Fibroblast of lung (primary cell): ENCODE measurements around the gene MMP8. TPM values are rescaled to one million over a fixed set of nuclear protein-coding genes. Genes with fewer than 3 reads are reported as not detected.

ENCODE experiments used
- DNase-seq, 2 donors: peaks; one replicate each; pipeline versions ENCODE4 v3.0.0 to v3.0.0-alpha.2; 2010; ENCODE audit warnings: low read depth in 2 of 2
- H2AFZ ChIP-seq: 2 replicates; pipeline ENCODE4 v1.5.1; 2012; ENCODE audit warnings: low read length, control low read depth, inconsistent platforms
- H3K27ac ChIP-seq: 2 replicates; pipeline ENCODE4 v1.5.1; 2011; ENCODE audit warnings: low read length, control low read depth; ENCODE audit not compliant: insufficient read depth
- H3K27me3 ChIP-seq: 2 replicates; pipeline ENCODE4 v1.5.1; 2011; ENCODE audit warnings: mild to moderate bottlenecking, low read length; ENCODE audit not compliant: control insufficient read depth, insufficient read depth
- H3K36me3 ChIP-seq: 2 replicates; pipeline ENCODE4 v1.5.1; 2011; ENCODE audit warnings: low read length; ENCODE audit not compliant: control insufficient read depth, insufficient read depth
- H3K4me1 ChIP-seq: 2 replicates; pipeline ENCODE4 v1.5.1; 2011; ENCODE audit warnings: low read length; ENCODE audit not compliant: control insufficient read depth, insufficient read depth; ENCODE audit errors: extremely low read depth
- H3K4me2 ChIP-seq: 2 replicates; pipeline ENCODE4 v1.5.1; 2011; ENCODE audit warnings: low read length, control low read depth; ENCODE audit not compliant: insufficient read depth; ENCODE audit errors: extremely low read depth
- H3K4me3 ChIP-seq, 4 experiments: fragments of 200-600 bp in 1 of 4; sonication (generic) in 1 of 4; replicated peaks in 1 of 4; 2 replicates each; pipeline ENCODE4 v1.5.1; 2011 to 2016; ENCODE audit warnings: low read length in 4 of 4, low read depth in 3 of 4, mild to moderate bottlenecking in 3 of 4, control low read depth in 2 of 4, inconsistent platforms in 1 of 4, mixed read lengths in 1 of 4; ENCODE audit not compliant: insufficient read depth in 1 of 4; ENCODE audit errors: control extremely low read depth in 1 of 4
- H3K79me2 ChIP-seq: 2 replicates; pipeline ENCODE4 v1.5.1; 2012; ENCODE audit warnings: mild to moderate bottlenecking, low read length, inconsistent platforms; ENCODE audit not compliant: control insufficient read depth, insufficient read depth
- H3K9ac ChIP-seq: 2 replicates; pipeline ENCODE4 v1.5.1; 2011; ENCODE audit warnings: mild to moderate bottlenecking, low read length, control low read depth; ENCODE audit not compliant: insufficient read depth
- H3K9me3 ChIP-seq: 2 replicates; pipeline ENCODE4 v1.5.1; 2012; ENCODE audit warnings: low read depth, low read length; ENCODE audit not compliant: control insufficient read depth, insufficient read depth
- H4K20me1 ChIP-seq: 2 replicates; pipeline ENCODE4 v1.5.1; 2011; ENCODE audit warnings: low read length; ENCODE audit not compliant: control insufficient read depth, insufficient read depth; ENCODE audit errors: extremely low read depth
- EZH2 ChIP-seq: IDR thresholded peaks from 2 replicates; pipeline ENCODE4 v1.5.1; 2012; ENCODE audit warnings: low read length, control low read depth, mild to moderate bottlenecking; ENCODE audit errors: missing control alignments
- polyA plus RNA-seq, 2 donors: library from polyadenylated mRNA; depleted of rRNA in 1 of 2; stranded (reverse) in 1 of 2; unstranded in 1 of 2; fragments of >200 nt; gene quantifications; 2 replicates each; pipeline ENCODE4 v1.2.1, GENCODE V29; 2011 to 2012; ENCODE audit warnings: missing spikeins in 1 of 2
- total RNA-seq: library from RNA; depleted of rRNA; stranded (reverse); fragments of >200 nt; gene quantifications from 2 replicates; pipeline ENCODE4 v1.2.1, GENCODE V29; 2014
- TF ChIP-seq, protein P1 (sequence below), 2 donors: IDR thresholded peaks in 1 of 2; conservative IDR thresholded peaks in 1 of 2; 1 replicate in 1 of 2; 2 replicates in 1 of 2; pipeline ENCODE4 v1.5.1; 2011 to 2012; ENCODE audit warnings: low read length in 2 of 2, control low read depth in 1 of 2, inconsistent platforms in 1 of 2, low read depth in 1 of 2, mild to moderate bottlenecking in 1 of 2

MMP8 gene
- total and polyA plus RNA-seq, 2 donors (not counting 1 experiment from before 2014, with no cell fraction given), result under 0.01 to 0.07 TPM

DNA sequence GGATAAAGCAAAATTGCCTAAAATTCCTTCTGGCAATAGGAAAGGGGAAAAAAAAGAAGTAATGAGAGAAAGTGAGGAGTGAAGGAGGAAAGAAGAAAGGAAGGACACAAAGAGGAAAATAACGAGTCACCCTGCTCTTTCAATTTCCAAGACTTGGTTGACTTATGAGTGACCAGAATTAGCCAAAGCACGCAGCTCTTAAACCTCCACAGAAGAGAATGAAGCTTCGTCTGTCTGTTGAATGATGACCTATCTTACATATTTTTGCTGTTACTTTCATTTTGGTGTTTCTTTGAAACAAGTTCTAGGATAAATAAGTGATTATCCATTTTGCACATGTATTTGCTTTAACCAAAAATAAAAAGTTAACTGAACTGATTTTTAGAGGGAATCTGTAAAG, 19.9 kb downstream of the MMP8 start:
- peak overlapping the region; percentile 30 for H2AFZ ChIP-seq
- H3K9me3 ChIP-seq, result no peaks in the 10 kb centered on the region
- no peak overlapping the region for H3K9ac ChIP-seq
- H4K20me1 ChIP-seq, result no peaks in the 10 kb centered on the region
- TF ChIP-seq, protein P1, sequence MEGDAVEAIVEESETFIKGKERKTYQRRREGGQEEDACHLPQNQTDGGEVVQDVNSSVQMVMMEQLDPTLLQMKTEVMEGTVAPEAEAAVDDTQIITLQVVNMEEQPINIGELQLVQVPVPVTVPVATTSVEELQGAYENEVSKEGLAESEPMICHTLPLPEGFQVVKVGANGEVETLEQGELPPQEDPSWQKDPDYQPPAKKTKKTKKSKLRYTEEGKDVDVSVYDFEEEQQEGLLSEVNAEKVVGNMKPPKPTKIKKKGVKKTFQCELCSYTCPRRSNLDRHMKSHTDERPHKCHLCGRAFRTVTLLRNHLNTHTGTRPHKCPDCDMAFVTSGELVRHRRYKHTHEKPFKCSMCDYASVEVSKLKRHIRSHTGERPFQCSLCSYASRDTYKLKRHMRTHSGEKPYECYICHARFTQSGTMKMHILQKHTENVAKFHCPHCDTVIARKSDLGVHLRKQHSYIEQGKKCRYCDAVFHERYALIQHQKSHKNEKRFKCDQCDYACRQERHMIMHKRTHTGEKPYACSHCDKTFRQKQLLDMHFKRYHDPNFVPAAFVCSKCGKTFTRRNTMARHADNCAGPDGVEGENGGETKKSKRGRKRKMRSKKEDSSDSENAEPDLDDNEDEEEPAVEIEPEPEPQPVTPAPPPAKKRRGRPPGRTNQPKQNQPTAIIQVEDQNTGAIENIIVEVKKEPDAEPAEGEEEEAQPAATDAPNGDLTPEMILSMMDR (conservative IDR thresholded peaks at IDR 0.05 in 1 of 2, IDR thresholded peaks at IDR 0.05 in 1 of 2; ENCODE audit: low read depth in 1 of 2, low read length in 2 of 2), result no peak
- TF ChIP-seq EZH2, result no peak
- H3K27ac ChIP-seq, result no peak overlapping the region
- H3K4me1 ChIP-seq, result no peaks in the 10 kb centered on the region
- no peak for DNase-seq
- H3K4me3 ChIP-seq, result no peak overlapping the region
- no peaks in the 10 kb centered on the region for H3K36me3 ChIP-seq
- no peaks in the 10 kb centered on the region for H3K27me3 ChIP-seq
- H3K79me2 ChIP-seq, result no peaks in the 10 kb centered on the region
- H3K4me2 ChIP-seq, result no peak overlapping the region

DNA sequence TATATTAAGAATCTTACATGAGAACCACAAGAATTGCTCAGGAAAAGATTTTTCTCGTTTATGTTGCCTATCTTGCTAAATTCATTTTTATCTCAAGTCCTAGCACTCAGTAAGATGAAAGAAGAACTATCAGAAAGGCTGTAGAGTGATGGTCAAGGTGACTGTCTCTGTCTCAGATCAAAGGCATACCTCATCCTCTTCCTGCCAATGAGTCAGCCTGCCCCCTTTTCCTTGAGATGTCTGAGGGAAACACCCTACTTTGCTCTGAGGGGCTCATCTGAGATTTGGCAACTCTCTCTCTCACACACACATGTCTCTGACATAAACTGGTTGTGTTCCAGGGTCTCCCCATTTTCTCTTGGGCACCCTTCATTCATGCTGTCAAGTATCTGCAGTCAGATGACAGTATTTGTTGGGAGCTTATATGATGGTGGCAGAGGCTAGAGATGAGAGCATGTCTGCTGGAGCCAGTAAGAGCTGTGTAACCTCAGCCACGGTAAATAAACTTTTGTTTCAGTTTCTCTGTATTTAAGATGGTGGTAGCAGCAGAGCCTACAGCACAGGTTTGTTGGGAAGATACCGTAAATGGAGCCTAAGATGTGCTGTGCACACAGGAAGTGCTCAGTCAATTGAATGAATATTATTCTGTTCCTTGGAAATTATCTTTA, 20.8 kb downstream of the MMP8 start:
- H3K4me1 ChIP-seq, result no peaks in the 10 kb centered on the region
- H3K4me3 ChIP-seq, result no peak overlapping the region
- no peaks in the 10 kb centered on the region for H4K20me1 ChIP-seq
- no peak overlapping the region for H3K27ac ChIP-seq
- no peak overlapping the region for H3K4me2 ChIP-seq
- TF ChIP-seq EZH2, result no peak
- TF ChIP-seq, protein P1 (conservative IDR thresholded peaks at IDR 0.05 in 1 of 2, IDR thresholded peaks at IDR 0.05 in 1 of 2; ENCODE audit: low read depth in 1 of 2, low read length in 2 of 2), result no peak
- no peaks in the 10 kb centered on the region for H3K27me3 ChIP-seq
- H3K9me3 ChIP-seq, result no peaks in the 10 kb centered on the region
- H2AFZ ChIP-seq, result no peak overlapping the region
- H3K79me2 ChIP-seq, result no peaks in the 10 kb centered on the region
- DNase-seq, result no peak
- H3K9ac ChIP-seq, result no peak overlapping the region
- no peaks in the 10 kb centered on the region for H3K36me3 ChIP-seq

DNA sequence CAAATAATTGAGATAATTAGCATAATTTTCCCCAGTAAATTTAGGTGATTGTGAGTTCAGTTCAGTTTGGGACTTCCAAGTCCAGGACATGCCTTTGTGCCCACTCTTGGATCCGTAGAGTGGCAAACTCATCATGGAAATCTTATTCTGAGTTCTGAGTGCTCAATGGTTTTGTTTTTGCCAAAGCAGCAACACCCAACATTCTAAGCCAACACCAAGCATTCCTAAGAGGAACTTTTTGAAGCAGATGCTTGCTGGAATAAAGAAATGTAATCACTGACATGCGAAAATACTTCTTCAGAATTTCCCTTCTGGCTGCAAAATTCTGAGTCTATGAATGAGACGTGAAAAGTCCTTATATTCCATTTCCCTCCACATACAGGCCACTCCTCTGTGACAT, 29.6 kb downstream of the MMP8 start:
- no peak for TF ChIP-seq EZH2
- TF ChIP-seq, protein P1 (conservative IDR thresholded peaks at IDR 0.05 in 1 of 2, IDR thresholded peaks at IDR 0.05 in 1 of 2; ENCODE audit: low read depth in 1 of 2, low read length in 2 of 2), result no peak
- H3K4me3 ChIP-seq, result no peak overlapping the region
- no peaks in the 10 kb centered on the region for H3K9me3 ChIP-seq

More for the DNA sequence above, 29.6 kb downstream of the MMP8 start:
- Histone ChIP-seq H3K27me3 (no peaks in the 10 kb centered on the region), H3K79me2 (no peaks in the 10 kb centered on the region), H3K4me2 (no peak overlapping the region), H3K36me3 (no peaks in the 10 kb centered on the region), H3K27ac (no peak overlapping the region), H3K4me1 (no peaks in the 10 kb centered on the region), H2AFZ (no peak overlapping the region), H4K20me1 (no peaks in the 10 kb centered on the region), H3K9ac (no peak overlapping the region)
- DNase-seq, result no peak
